ENCODE results near the gene BCKDHA.
"Not testable (repeated sequence)": the region's sequence is repeated elsewhere in the genome, so short reads cannot be mapped to it uniquely, and the experiment has no call there.

The BCKDHA gene

GRCh38 chr19:41408256-41408655, 10.6 kb downstream of the BCKDHA start:
- DNase-seq = peak; percentile 37

GRCh38 chr19:41408846-41409245, 11.2 kb downstream of the BCKDHA start:
- not testable (repeated sequence) for DNase-seq

GRCh38 chr19:41409288-41409687, 11.7 kb downstream of the BCKDHA start:
- DNase-seq = no peak

GRCh38 chr19:41410336-41411054, 12.9 kb downstream of the BCKDHA start:
- no peak for DNase-seq

- DNase-seq = no peak
Observed at GRCh38 chr19:41411100-41411967, 13.7 kb downstream of the BCKDHA start.

- no peak for DNase-seq
Observed at GRCh38 chr19:41411968-41412265, 14.3 kb downstream of the BCKDHA start.

- no peak for DNase-seq
Observed at GRCh38 chr19:41412953-41413352, 15.3 kb downstream of the BCKDHA start.

GRCh38 chr19:41413947-41414346, 16.3 kb downstream of the BCKDHA start:
- DNase-seq = no peak

GRCh38 chr19:41414461-41414860, 16.8 kb downstream of the BCKDHA start:
- DNase-seq = no peak

- DNase-seq = no peak
Observed at GRCh38 chr19:41415154-41415571, 17.5 kb downstream of the BCKDHA start.

GRCh38 chr19:41416194-41416674, 18.6 kb downstream of the BCKDHA start:
- DNase-seq = no peak

GRCh38 chr19:41420101-41420880, 22.7 kb downstream of the BCKDHA start:
- peak; percentile 84 for DNase-seq

- no peak for DNase-seq
Observed at GRCh38 chr19:41421314-41421713, 23.7 kb downstream of the BCKDHA start.

GRCh38 chr19:41421973-41422372, 24.4 kb downstream of the BCKDHA start:
- DNase-seq = no peak

GRCh38 chr19:41422456-41422855, 24.8 kb downstream of the BCKDHA start:
- no peak for DNase-seq

GRCh38 chr19:41422955-41423354, 25.3 kb downstream of the BCKDHA start:
- no peak for DNase-seq

- DNase-seq = peak; percentile 63
Observed at GRCh38 chr19:41424335-41425173, 26.9 kb downstream of the BCKDHA start.

- no peak for DNase-seq
Observed at GRCh38 chr19:41425174-41426115, 27.8 kb downstream of the BCKDHA start.

- DNase-seq = no peak
Observed at GRCh38 chr19:41426116-41426841, 28.7 kb downstream of the BCKDHA start.

GRCh38 chr19:41426952-41427646, 29.5 kb downstream of the BCKDHA start, which contains the start of gene B3GNT8:
B3GNT8 (minus strand) TSS chr19:41427374; CDS start chr19:41426778, 596 bp downstream.
- peak; percentile 94 for DNase-seq
